HepG2 (cell line): ENCODE results near the gene FNDC3B. TPM values are rescaled to one million over a fixed set of nuclear protein-coding genes. Genes with fewer than 3 reads are reported as not detected.

Experiments used
- ATAC-seq: fragments of 200-7000 bp; cut with Tn5 transposase; 3 replicates; pipeline ENCODE4 v1.9.1; 2020; ENCODE audit warnings: mild to moderate bottlenecking, moderate library complexity
- BruUV-seq: library from RNA; stranded (reverse); fragments of 400-500 nt; replicated peaks from 2 replicates; lab custom pipeline; 2021; lab: Mats Ljungman, UMichigan
- CTCF ChIA-PET: fragments of 300-600 bp; formaldehyde crosslinking; extraction: SDS; loops from one replicate; lab custom pipeline; 2021; ENCODE audit warnings: low total read pairs, inconsistent platforms, low intra/inter-chr PET ratio; lab: Yijun Ruan, JAX
- POLR2A ChIA-PET: fragments of 350-600 bp; sonication (Branson Sonifier 250); formaldehyde crosslinking; loops from one replicate; lab custom pipeline; 2020; ENCODE audit warnings: antibody characterized with exemption, inconsistent platforms; lab: Yijun Ruan, JAX
- DNase-seq: peaks from one replicate; pipeline ENCODE4 v3.0.0-alpha.2; 2015; ENCODE audit warnings: low spot score
- FAIRE-seq: peaks from 3 replicates; lab custom pipeline; 2011; peaks lifted over from hg19 to GRCh38; lab: Jason Lieb, UNC
- H2AFZ ChIP-seq: one replicate; pipeline ENCODE4 v1.6.1; 2011; ENCODE audit warnings: low read length, inconsistent platforms
- H3K27ac ChIP-seq: fragments of 300-600 bp; 3 replicates; pipeline ENCODE4 v1.8.0; 2011; ENCODE audit warnings: mixed run types, mild to moderate bottlenecking, mixed read lengths, low read length, inconsistent platforms; ENCODE audit not compliant: insufficient read depth; ENCODE audit errors: extremely low read length
- H3K27me3 ChIP-seq, 2 experiments: fragments of 200-600 bp in 1 of 2; 2 replicates in 1 of 2; 3 replicates in 1 of 2; pipeline versions ENCODE4 v1.6.0 to v1.8.0; 2011; ENCODE audit warnings: low read length in 2 of 2, mild to moderate bottlenecking in 2 of 2, moderate library complexity in 2 of 2, inconsistent platforms in 1 of 2; ENCODE audit not compliant: insufficient read depth in 2 of 2, control insufficient read depth in 1 of 2
- H3K36me3 ChIP-seq, 2 experiments: fragments of 200-600 bp in 1 of 2; replicated peaks in 1 of 2; 2 replicates in 1 of 2; 3 replicates in 1 of 2; pipeline versions ENCODE4 v1.5.1 to v1.8.0; 2011; ENCODE audit warnings: low read length in 2 of 2, inconsistent platforms in 1 of 2; ENCODE audit not compliant: insufficient read depth in 2 of 2, control insufficient read depth in 1 of 2
- H3K4me1 ChIP-seq: 2 replicates; pipeline ENCODE4 v1.5.1; 2012; ENCODE audit warnings: low read length, inconsistent platforms; ENCODE audit not compliant: insufficient read depth
- H3K4me2 ChIP-seq: 2 replicates; pipeline ENCODE4 v1.6.0; 2011; ENCODE audit warnings: low read depth, low read length, inconsistent platforms
- H3K4me3 ChIP-seq, 3 experiments: fragments of 200-600 bp in 1 of 3; sonication (generic), shearing (Covaris generic) in 1 of 3; replicated peaks in 1 of 3; 2 replicates each; pipeline ENCODE4 v1.5.1; 2011 to 2016; ENCODE audit warnings: low read length in 3 of 3, inconsistent platforms in 2 of 3, low read depth in 2 of 3, mild to moderate bottlenecking in 2 of 3, control low read depth in 1 of 3, mixed read lengths in 1 of 3; ENCODE audit not compliant: insufficient read depth in 1 of 3
- H3K79me2 ChIP-seq: one replicate; pipeline ENCODE4 v1.6.1; 2011; ENCODE audit warnings: low read length, inconsistent platforms; ENCODE audit not compliant: insufficient read depth
- H3K9ac ChIP-seq: 2 replicates; pipeline ENCODE4 v1.6.0; 2011; ENCODE audit warnings: mild to moderate bottlenecking, low read depth, low read length, inconsistent platforms; ENCODE audit not compliant: insufficient read depth
- H3K9me3 ChIP-seq: 2 replicates; pipeline ENCODE4 v1.5.1; 2012; ENCODE audit warnings: mild to moderate bottlenecking, low read length
- H4K20me1 ChIP-seq: 2 replicates; pipeline ENCODE4 v1.6.0; 2011; ENCODE audit warnings: inconsistent platforms, mild to moderate bottlenecking, low read length, moderate library complexity; ENCODE audit not compliant: insufficient read depth
- AGO2 ChIP-seq: fragments of 200-400 bp; formaldehyde crosslinking; optimal IDR thresholded peaks from 2 replicates; pipeline ENCODE3; 2017; ENCODE audit warnings: mild to moderate bottlenecking, low read depth, low read length, moderate library complexity
- ATF1 ChIP-seq: IDR thresholded peaks from 2 replicates; pipeline ENCODE4 v1.6.1; 2016; ENCODE audit warnings: mild to moderate bottlenecking, control low read depth
- MATR3 ChIP-seq: sonication (generic); formaldehyde crosslinking; IDR thresholded peaks from 2 replicates; pipeline ENCODE4 v1.4.0; 2020; ENCODE audit warnings: missing genetic modification reagents
- RBFOX2 ChIP-seq: fragments of 200-400 bp; formaldehyde crosslinking; IDR thresholded peaks from 2 replicates; pipeline ENCODE4 v1.6.1; 2017; ENCODE audit warnings: low read depth, mild to moderate bottlenecking, low read length
- RBM22 ChIP-seq: fragments of 200-400 bp; formaldehyde crosslinking; optimal IDR thresholded peaks from 2 replicates; pipeline ENCODE3; 2017; ENCODE audit warnings: mild to moderate bottlenecking, low read length, moderate library complexity
- RXRB ChIP-seq: IDR thresholded peaks from 2 replicates; pipeline ENCODE4 v1.6.1; 2016; ENCODE audit warnings: borderline replicate concordance, missing genetic modification reagents, missing compliant biosample characterization
- TBX3 ChIP-seq: fragments of 450-650 bp; IDR thresholded peaks from 2 replicates; pipeline ENCODE4 v1.6.1; 2017; ENCODE audit warnings: antibody characterized with exemption, mild to moderate bottlenecking, inconsistent platforms, borderline replicate concordance
- TERF1 ChIP-seq: sonication (generic); formaldehyde crosslinking; IDR thresholded peaks from 2 replicates; pipeline ENCODE4 v1.8.0; 2022; ENCODE audit warnings: mild to moderate bottlenecking, missing genetic modification reagents, moderate library complexity
- TGIF2 ChIP-seq: IDR thresholded peaks from 2 replicates; pipeline ENCODE4 v1.6.1; 2016; ENCODE audit warnings: control low read depth, missing compliant biosample characterization
- ZBTB38 ChIP-seq: sonication (generic); formaldehyde crosslinking; IDR thresholded peaks from 2 replicates; pipeline ENCODE4 v1.5.1; 2020; ENCODE audit warnings: mild to moderate bottlenecking, missing genetic modification reagents
- ZNF20 ChIP-seq: sonication (generic); formaldehyde crosslinking; IDR thresholded peaks from 2 replicates; pipeline ENCODE4 v1.4.0; 2020; ENCODE audit warnings: mild to moderate bottlenecking, moderate library complexity, missing genetic modification reagents
- ZNF484 ChIP-seq: sonication (generic); formaldehyde crosslinking; IDR thresholded peaks from 2 replicates; pipeline ENCODE4 v1.5.1; 2020; ENCODE audit warnings: mild to moderate bottlenecking, low read depth, missing genetic modification reagents, borderline replicate concordance
- ZNF891 ChIP-seq: sonication (generic); formaldehyde crosslinking; IDR thresholded peaks from 2 replicates; pipeline ENCODE4 v1.5.0; 2020; ENCODE audit warnings: mild to moderate bottlenecking, missing genetic modification reagents
- WGBS: methylation state at CpG from one replicate; pipeline ENCODE4 v1.1.6; 2017; ENCODE audit warnings: low lambda C conversion rate; 5-methylcytosine and 5-hydroxymethylcytosine counted together
- in situ Hi-C: cut with HindIII; loops from 2 replicates; pipeline ENCODE4 v1.10.0; 2017; ENCODE audit warnings: low pct_unique_long_range_greater_than_20kb; ENCODE audit not compliant: extremely low pct_ligation_motif_present
- intact Hi-C: fragments of 100-400 bp; cut with micrococcal nuclease; formaldehyde crosslinking; loops from one replicate; pipeline ENCODE4 v1.10.0; 2022; ENCODE audit not compliant: unreplicated experiment
- polyA plus RNA-seq, 8 experiments: library from polyadenylated mRNA; depleted of rRNA in 3 of 8; stranded (reverse) in 7 of 8; unstranded in 1 of 8; fragments of >200 nt; fragmentation: Illumina TruSeq in 4 of 8; extraction: Trizol in 4 of 8; gene quantifications; 2 replicates each; pipeline versions ENCODE4 v1.2.1 to v1.2.3, GENCODE V29; 2011 to 2016; ENCODE audit warnings: low read depth in 4 of 8, missing spikeins in 1 of 8, mixed read lengths in 1 of 8; ENCODE audit not compliant: insufficient read depth in 1 of 8
- total RNA-seq, 5 experiments: library from RNA; depleted of rRNA; stranded (reverse); fragments of >200 nt; fragmentation: Illumina TruSeq; extraction: Trizol; gene quantifications; 2 replicates each; pipeline ENCODE4 v1.2.3, GENCODE V29; 2016; ENCODE audit warnings: low read depth in 1 of 5
- TF ChIP-seq, protein P1 (sequence below): sonication (generic); formaldehyde crosslinking; IDR thresholded peaks from 2 replicates; pipeline ENCODE4 v1.5.1; 2020; ENCODE audit warnings: mild to moderate bottlenecking, missing genetic modification reagents, moderate library complexity
- TF ChIP-seq, protein P2 (sequence below): IDR thresholded peaks from 2 replicates; pipeline ENCODE4 v1.6.1; 2016; ENCODE audit warnings: low read depth

Gene FNDC3B
- total and polyA plus RNA-seq, 2 of the 13 experiments (the other 11 are each of a cell fraction or from before 2014, with no cell fraction given), result 74.8 to 103 TPM

DNA sequence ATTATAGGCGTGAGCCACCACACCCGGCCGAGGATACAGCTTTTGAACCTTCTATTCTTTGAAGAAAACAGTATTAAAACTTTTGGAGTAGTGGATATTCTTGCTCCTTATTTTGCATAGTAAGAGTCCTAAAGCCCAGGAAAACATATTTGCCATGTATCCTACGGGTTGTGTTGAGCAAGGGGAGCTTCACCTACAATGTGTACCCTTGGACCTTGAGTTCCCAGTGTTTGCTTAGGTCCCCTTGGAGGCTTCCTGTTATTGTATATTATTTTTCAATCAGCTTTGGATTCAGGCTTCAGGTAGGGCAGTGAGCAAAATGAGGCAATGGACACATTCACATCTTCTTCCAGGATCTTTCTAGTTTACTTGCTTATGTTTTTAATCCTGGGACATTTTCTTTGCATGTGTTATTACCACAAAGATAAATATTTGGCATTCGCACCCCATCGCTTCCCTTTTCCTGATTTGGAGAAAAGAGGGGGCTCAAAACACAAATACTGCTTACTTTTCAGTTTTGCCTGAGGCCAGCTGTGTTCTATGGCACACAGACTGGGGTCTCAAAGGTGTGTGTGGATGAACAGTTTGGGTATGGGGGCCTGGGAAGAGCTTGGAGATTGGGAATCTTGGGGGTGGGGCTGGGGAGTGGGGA is 88.7 kb downstream of the FNDC3B start (continued):
- TF ChIP-seq ZNF891 (CRISPR knock-in tag) (no peak), RXRB (CRISPR knock-in tag) (peak; percentile 56; the same call in 1 of the 2 replicates)

GRCh38 chr3:172128858-172129257 is 89.5 kb downstream of the FNDC3B start:
- H4K20me1 ChIP-seq, result peaks cover 76% of the 10 kb centered on the region
- no peaks in the 10 kb centered on the region for H3K27me3 ChIP-seq
- no peak overlapping the region for H2AFZ ChIP-seq
- intact Hi-C loops (no loop called here), in situ Hi-C loops (no loop called here)
- 83% methylated on average over 9 of the region's 9 CpGs for WGBS
- H3K9me3 ChIP-seq, result no peaks in the 10 kb centered on the region
- no peak overlapping the region for H3K4me3 ChIP-seq
- peaks cover 97% of the 10 kb centered on the region for H3K79me2 ChIP-seq
- H3K36me3 ChIP-seq, result peaks cover 6 to 38% of the 10 kb centered on the region in 2 experiments
- POLR2A ChIA-PET, result interaction anchor here (1.2 to 5.2 kb wide), 4 partner anchors 9 to 288 kb away, joined by 3 to 52 read pairs (median 4); no protein-coding TSS in a partner anchor
- BruUV-seq, result no TSS peak
- peak overlapping the region; percentile 96 for H3K27ac ChIP-seq
- no peak for DNase-seq
- peaks cover 99% of the 10 kb centered on the region for H3K4me1 ChIP-seq
- H3K4me2 ChIP-seq, result peak overlapping the region; percentile 16; the same call in 1 of the 2 replicates
- FAIRE-seq, result no peak
- CTCF ChIA-PET, result no interaction called here
- no peak for ATAC-seq
- peak overlapping the region; percentile 40 for H3K9ac ChIP-seq
- TF ChIP-seq ZNF20 (CRISPR knock-in tag) (no peak), TBX3 (no peak), ZNF484 (CRISPR knock-in tag) (no peak), TGIF2 (CRISPR knock-in tag) (no peak), RBFOX2 (no peak), TERF1 (CRISPR knock-in tag) (no peak), ATF1 (CRISPR knock-in tag) (no peak), AGO2 (peak; percentile 27), ZBTB38 (CRISPR knock-in tag) (peak; percentile 50; the same call in 1 of the 2 replicates), MATR3 (CRISPR knock-in tag) (no peak), RBM22 (peak; percentile 87)
- TF ChIP-seq, protein P1, sequence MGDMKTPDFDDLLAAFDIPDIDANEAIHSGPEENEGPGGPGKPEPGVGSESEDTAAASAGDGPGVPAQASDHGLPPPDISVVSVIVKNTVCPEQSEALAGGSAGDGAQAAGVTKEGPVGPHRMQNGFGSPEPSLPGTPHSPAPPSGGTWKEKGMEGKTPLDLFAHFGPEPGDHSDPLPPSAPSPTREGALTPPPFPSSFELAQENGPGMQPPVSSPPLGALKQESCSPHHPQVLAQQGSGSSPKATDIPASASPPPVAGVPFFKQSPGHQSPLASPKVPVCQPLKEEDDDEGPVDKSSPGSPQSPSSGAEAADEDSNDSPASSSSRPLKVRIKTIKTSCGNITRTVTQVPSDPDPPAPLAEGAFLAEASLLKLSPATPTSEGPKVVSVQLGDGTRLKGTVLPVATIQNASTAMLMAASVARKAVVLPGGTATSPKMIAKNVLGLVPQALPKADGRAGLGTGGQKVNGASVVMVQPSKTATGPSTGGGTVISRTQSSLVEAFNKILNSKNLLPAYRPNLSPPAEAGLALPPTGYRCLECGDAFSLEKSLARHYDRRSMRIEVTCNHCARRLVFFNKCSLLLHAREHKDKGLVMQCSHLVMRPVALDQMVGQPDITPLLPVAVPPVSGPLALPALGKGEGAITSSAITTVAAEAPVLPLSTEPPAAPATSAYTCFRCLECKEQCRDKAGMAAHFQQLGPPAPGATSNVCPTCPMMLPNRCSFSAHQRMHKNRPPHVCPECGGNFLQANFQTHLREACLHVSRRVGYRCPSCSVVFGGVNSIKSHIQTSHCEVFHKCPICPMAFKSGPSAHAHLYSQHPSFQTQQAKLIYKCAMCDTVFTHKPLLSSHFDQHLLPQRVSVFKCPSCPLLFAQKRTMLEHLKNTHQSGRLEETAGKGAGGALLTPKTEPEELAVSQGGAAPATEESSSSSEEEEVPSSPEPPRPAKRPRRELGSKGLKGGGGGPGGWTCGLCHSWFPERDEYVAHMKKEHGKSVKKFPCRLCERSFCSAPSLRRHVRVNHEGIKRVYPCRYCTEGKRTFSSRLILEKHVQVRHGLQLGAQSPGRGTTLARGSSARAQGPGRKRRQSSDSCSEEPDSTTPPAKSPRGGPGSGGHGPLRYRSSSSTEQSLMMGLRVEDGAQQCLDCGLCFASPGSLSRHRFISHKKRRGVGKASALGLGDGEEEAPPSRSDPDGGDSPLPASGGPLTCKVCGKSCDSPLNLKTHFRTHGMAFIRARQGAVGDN (CRISPR knock-in tag), result peak; percentile 50
- TF ChIP-seq, protein P2, sequence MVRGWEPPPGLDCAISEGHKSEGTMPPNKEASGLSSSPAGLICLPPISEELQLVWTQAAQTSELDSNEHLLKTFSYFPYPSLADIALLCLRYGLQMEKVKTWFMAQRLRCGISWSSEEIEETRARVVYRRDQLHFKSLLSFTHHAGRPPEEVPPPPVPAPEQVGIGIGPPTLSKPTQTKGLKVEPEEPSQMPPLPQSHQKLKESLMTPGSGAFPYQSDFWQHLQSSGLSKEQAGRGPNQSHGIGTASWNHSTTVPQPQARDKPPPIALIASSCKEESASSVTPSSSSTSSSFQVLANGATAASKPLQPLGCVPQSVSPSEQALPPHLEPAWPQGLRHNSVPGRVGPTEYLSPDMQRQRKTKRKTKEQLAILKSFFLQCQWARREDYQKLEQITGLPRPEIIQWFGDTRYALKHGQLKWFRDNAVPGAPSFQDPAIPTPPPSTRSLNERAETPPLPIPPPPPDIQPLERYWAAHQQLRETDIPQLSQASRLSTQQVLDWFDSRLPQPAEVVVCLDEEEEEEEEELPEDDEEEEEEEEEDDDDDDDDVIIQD, result 0 out of 2 replicates have a peak, but pooled peaks have one; percentile 4
